ENCODE measurements around the gene CEP350. TPM values are rescaled to one million over a fixed set of nuclear protein-coding genes. Genes with fewer than 3 reads are reported as not detected.

The CEP350 gene
- total RNA-seq, 1 donor from 2014 or later, result 42.2 TPM

DNA sequence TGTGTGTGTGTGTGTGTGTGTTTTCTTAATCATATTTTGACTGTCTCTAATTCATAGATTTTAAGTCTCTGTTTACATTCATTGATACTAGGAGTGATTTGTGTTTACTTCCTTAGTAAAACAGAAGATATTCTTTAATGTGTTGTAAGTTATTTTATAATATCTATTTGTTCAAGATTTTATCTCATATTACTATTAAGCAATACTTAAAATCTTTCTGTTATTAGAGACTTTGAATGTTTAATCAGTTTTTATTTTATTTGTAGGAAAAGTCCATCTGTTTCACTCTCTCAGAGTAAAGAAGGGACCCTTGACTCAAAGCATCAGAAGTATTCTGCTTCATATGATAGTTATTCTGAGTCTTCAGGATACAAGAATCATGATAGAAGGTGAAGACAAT is 89.2 kb downstream of the CEP350 start:
- no peak overlapping the region for H3K27ac Mint-ChIP-seq (ENCODE audit: unreplicated experiment)
- H3K4me1 Mint-ChIP-seq (ENCODE audit: unreplicated experiment), result peaks cover 23% of the 10 kb centered on the region
- H3K9me3 Mint-ChIP-seq (ENCODE audit: unreplicated experiment), result no peaks in the 10 kb centered on the region
- no peak for TF ChIP-seq CTCF (IDR thresholded peaks at IDR 0.05)
- no peak overlapping the region for H3K4me3 Mint-ChIP-seq (ENCODE audit: unreplicated experiment)
- H3K36me3 Mint-ChIP-seq (ENCODE audit: unreplicated experiment), result peaks cover 49% of the 10 kb centered on the region
- DNase-seq (ENCODE audit: extremely low spot score, unreplicated experiment), result no peak
- no peaks in the 10 kb centered on the region for H3K27me3 Mint-ChIP-seq (ENCODE audit: unreplicated experiment)

DNA sequence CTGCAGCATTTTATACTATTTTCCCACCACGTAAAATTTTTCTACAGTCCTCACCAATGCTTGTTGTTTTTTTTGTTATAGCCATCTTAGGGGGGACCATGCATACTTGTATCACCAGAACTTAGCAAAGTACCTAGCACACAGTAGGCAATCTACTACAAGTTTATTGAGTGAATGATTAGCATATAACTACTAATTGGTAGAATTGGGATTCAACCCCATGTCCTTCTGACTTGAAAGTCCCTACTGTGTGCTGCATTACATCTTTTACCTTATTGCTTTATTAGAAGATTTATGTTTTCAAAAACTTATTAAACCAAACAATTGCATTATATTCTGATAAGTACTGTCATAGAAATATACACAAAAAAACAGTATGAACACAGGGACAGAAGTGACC is 92.1 kb downstream of the CEP350 start:
- H3K27ac Mint-ChIP-seq (ENCODE audit: unreplicated experiment), result no peak overlapping the region
- H3K27me3 Mint-ChIP-seq (ENCODE audit: unreplicated experiment), result no peaks in the 10 kb centered on the region
- no peaks in the 10 kb centered on the region for H3K9me3 Mint-ChIP-seq (ENCODE audit: unreplicated experiment)
- H3K4me1 Mint-ChIP-seq (ENCODE audit: unreplicated experiment), result peaks cover 17% of the 10 kb centered on the region
- TF ChIP-seq CTCF (IDR thresholded peaks at IDR 0.05), result no peak
- no peak for DNase-seq (ENCODE audit: extremely low spot score, unreplicated experiment)
- H3K4me3 Mint-ChIP-seq (ENCODE audit: unreplicated experiment), result no peak overlapping the region
- H3K36me3 Mint-ChIP-seq (ENCODE audit: unreplicated experiment), result peaks cover 68% of the 10 kb centered on the region

- Mint-ChIP-seq H3K27me3 (ENCODE audit: unreplicated experiment) (no peaks in the 10 kb centered on the region), H3K27ac (ENCODE audit: unreplicated experiment) (no peak overlapping the region), H3K4me1 (ENCODE audit: unreplicated experiment) (peaks cover 12% of the 10 kb centered on the region), H3K36me3 (ENCODE audit: unreplicated experiment) (peaks cover 56% of the 10 kb centered on the region), H3K4me3 (ENCODE audit: unreplicated experiment) (no peak overlapping the region), H3K9me3 (ENCODE audit: unreplicated experiment) (no peaks in the 10 kb centered on the region)
- TF ChIP-seq CTCF (IDR thresholded peaks at IDR 0.05), result no peak
- no peak for DNase-seq (ENCODE audit: extremely low spot score, unreplicated experiment)
Measured at GRCh38 chr1:180053594-180054567, 99.3 kb downstream of the CEP350 start.

- TF ChIP-seq CTCF (IDR thresholded peaks at IDR 0.05), result no peak
- Mint-ChIP-seq H3K27ac (ENCODE audit: unreplicated experiment) (peak overlapping the region; percentile 73), H3K27me3 (ENCODE audit: unreplicated experiment) (no peaks in the 10 kb centered on the region), H3K36me3 (ENCODE audit: unreplicated experiment) (peaks cover 44% of the 10 kb centered on the region), H3K4me3 (ENCODE audit: unreplicated experiment) (no peak overlapping the region), H3K4me1 (ENCODE audit: unreplicated experiment) (peaks cover 15% of the 10 kb centered on the region), H3K9me3 (ENCODE audit: unreplicated experiment) (no peaks in the 10 kb centered on the region)
- DNase-seq (ENCODE audit: extremely low spot score, unreplicated experiment), result no peak
Measured at GRCh38 chr1:180057883-180058396, 103.3 kb downstream of the CEP350 start.

DNA sequence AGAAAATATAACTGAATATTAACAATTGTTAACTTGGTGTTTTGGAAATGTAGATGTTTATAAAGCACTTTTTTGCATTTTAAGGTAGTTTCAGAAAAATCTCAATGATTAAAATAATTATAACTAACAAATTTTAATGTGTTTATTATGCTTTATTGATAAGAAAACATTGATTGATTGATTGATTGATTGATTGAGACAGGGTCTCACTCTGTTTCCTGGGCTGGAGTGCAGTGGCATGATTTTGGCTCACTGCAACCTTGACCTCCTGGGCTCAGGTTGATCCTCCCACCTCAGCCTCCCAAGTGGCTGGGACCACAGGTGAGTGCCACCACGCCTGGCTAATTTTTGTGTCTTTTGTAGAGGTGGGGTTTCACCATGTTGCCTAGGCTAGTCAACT is 106.4 kb downstream of the CEP350 start:
- Mint-ChIP-seq H3K4me3 (ENCODE audit: unreplicated experiment) (no peak overlapping the region), H3K27me3 (ENCODE audit: unreplicated experiment) (no peaks in the 10 kb centered on the region), H3K9me3 (ENCODE audit: unreplicated experiment) (no peaks in the 10 kb centered on the region), H3K36me3 (ENCODE audit: unreplicated experiment) (peaks cover 41% of the 10 kb centered on the region), H3K27ac (ENCODE audit: unreplicated experiment) (no peak overlapping the region), H3K4me1 (ENCODE audit: unreplicated experiment) (peaks cover 15% of the 10 kb centered on the region)
- no peak for TF ChIP-seq CTCF (IDR thresholded peaks at IDR 0.05)
- no peak for DNase-seq (ENCODE audit: extremely low spot score, unreplicated experiment)

Data from osteocyte (in vitro differentiated cells).